Pancreas (tissue), 10 donors: ENCODE measurements around the gene TCF7. TPM values are rescaled to one million over a fixed set of nuclear protein-coding genes. Genes with fewer than 3 reads are reported as not detected.

Source experiments
- ATAC-seq, 4 donors: fragments of 200-7000 bp; cut with Tn5 transposase; one replicate each; pipeline versions ENCODE4 v1.8.0 to v1.9.1; 2020; ENCODE audit warnings: mild to moderate bottlenecking in 4 of 4, moderate library complexity in 4 of 4
- DNase-seq, 6 donors: peaks; one replicate each; pipeline ENCODE4 v3.0.0-alpha.2; 2020
- FAIRE-seq: peaks from 2 replicates; lab custom pipeline; 2012; peaks lifted over from hg19 to GRCh38; lab: Jason Lieb, UNC
- H3K27ac ChIP-seq, 4 donors: fragments of 200-600 bp; sonication (generic); 1 replicate in 3 of 4; 2 replicates in 1 of 4; pipeline versions ENCODE4 v1.5.0 to v1.8.0; 2020
- H3K27me3 ChIP-seq, 4 donors: fragments of 200-600 bp; one replicate each; pipeline ENCODE4 v1.8.0; 2021
- H3K36me3 ChIP-seq, 3 donors: fragments of 200-600 bp; sonication (generic) in 1 of 3; one replicate each; pipeline versions ENCODE4 v1.5.0 to v1.8.0; 2020 to 2021
- H3K4me1 ChIP-seq, 3 donors: fragments of 200-600 bp; one replicate each; pipeline ENCODE4 v1.8.0; 2021
- H3K4me3 ChIP-seq, 4 donors: fragments of 200-600 bp; sonication (generic) in 2 of 4; one replicate each; pipeline versions ENCODE4 v1.5.0 to v1.8.0; 2020 to 2021
- H3K9me3 ChIP-seq, 4 donors: fragments of 200-600 bp; one replicate each; pipeline ENCODE4 v1.8.0; 2021
- CTCF ChIP-seq, 4 donors: fragments of 200-600 bp; sonication (generic) in 3 of 4; IDR thresholded peaks; one replicate each; pipeline versions ENCODE4 v1.5.0 to v1.8.0; 2021; ENCODE audit warnings: antibody characterized with exemption in 4 of 4
- WGBS, 2 donors: extraction: QIAGEN DNeasy Blood & Tissue Kit; methylation state at CpG; one replicate each; pipeline ENCODE4 v1.1.7; 2013; 5-methylcytosine and 5-hydroxymethylcytosine counted together
- intact Hi-C, 3 donors: fragments of 100-400 bp; cut with DNase I; formaldehyde crosslinking; loops; one replicate each; pipeline versions ENCODE4 v1.11.1 to v1.14.2; 2022
- polyA plus RNA-seq, 2 donors: library from polyadenylated mRNA; stranded (reverse); fragments of 200-250 nt; gene quantifications; one replicate each; pipeline ENCODE4 v1.2.3, GENCODE V29; 2013
- total RNA-seq, 6 donors: library from RNA; stranded (reverse); fragmentation: NEBNext Ultra II Directional in 4 of 6; extraction: Animal tissue kit (Norgen Biotek cat#: 25700) in 4 of 6; gene quantifications; one replicate each; pipeline versions ENCODE4 v1.2.1 to v1.2.4, GENCODE V29; 2021 to 2023
- donor health status: healthy with polysubstance abuse.
- donor health status: DM: no; HTN: no; CAD: no; lungs with moderate emphysema.
- donor health status: DM: no; HTN: no; CAD: no.
- donor health status: control.
- donor health status: control.
- donor health status: Bipolar disorder and iron deficiency.
- donor health status: DM: yes; HTN: yes; CAD: no.
- donor health status: DM: no; HTN: no; CAD: no.
- donor health status: DM: no; HTN: no; CAD: no.
- donor health status: DM: yes; HTN: yes; CAD: no.

Gene TCF7
- total and polyA plus RNA-seq, 8 donors, result 1.9 to 13.1 (median 6.9) TPM

GRCh38 chr5:134131578-134132350 lies 17.3 kb downstream of the TCF7 start:
- no peaks in the 10 kb centered on the region for H3K27me3 ChIP-seq
- peaks cover 0 to 11% (median 7%) of the 10 kb centered on the region in 3 donors for H3K4me1 ChIP-seq
- no peak overlapping the region for H3K4me3 ChIP-seq
- WGBS, 2 donors, result 92 to 93% methylated on average over 7 of the region's 7 CpGs
- intact Hi-C loops, result loop anchor here in 1 of 3 donors (10.0 kb wide), 1 partner anchor 87 kb away; no protein-coding TSS in a partner anchor
- H3K9me3 ChIP-seq, result no peaks in the 10 kb centered on the region
- TF ChIP-seq CTCF (IDR thresholded peaks at IDR 0.05), result no peak
- FAIRE-seq (no peak), DNase-seq (peak in 2 of 6 donors; percentile 50 to 54), ATAC-seq (no peak)
- H3K36me3 ChIP-seq, result peaks cover 0 to 11% (median 0%) of the 10 kb centered on the region in 3 donors
- H3K27ac ChIP-seq, result no peak overlapping the region

DNA sequence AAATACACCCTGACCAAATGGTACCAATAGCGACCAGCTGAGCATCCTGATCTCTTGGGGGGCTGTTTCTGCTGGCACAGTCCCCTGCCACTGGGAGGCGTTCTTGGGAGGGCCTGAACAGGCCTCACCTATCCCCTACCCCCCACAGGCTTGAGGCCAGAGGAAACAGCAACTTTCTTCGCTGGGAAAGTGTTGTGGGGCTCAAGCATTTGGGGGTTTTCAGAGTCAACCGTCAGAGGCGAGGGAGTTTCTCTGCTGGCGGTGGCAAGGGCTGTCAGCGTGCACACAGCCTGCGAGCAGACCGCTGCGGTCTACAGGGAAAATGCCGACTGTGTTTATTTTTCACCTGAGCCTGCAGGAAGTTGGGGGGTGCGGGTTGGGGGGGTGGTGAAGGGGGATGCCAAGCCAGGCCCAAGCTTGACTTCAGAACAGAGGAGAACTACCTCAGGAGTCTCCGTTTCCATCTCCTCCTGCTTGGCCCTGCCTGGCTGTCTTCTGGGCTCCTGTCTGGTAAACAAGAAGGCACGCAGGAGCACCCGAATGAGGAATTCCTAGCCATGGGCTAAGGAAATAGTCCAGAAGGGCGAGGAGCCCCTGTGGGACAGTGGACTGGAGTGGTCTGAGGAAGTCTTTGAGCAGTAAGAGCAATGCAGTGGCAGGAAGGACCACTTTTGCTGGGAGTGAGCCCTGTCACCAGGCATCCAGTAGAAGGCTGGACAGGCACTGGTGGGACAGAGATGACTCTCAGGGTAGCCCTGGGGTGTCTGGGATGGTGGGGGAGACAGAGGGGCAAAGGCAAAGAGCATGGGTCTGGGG lies 18.1 kb downstream of the TCF7 start:
- peak in 2 of 6 donors; percentile 24 to 32 for DNase-seq
- WGBS, 2 donors, result 80 to 88% methylated on average over 16 of the region's 16 CpGs
- no peak for FAIRE-seq
- TF ChIP-seq CTCF (IDR thresholded peaks at IDR 0.05), result no peak
- Histone ChIP-seq H3K27ac (no peak overlapping the region), H3K27me3 (no peaks in the 10 kb centered on the region), H3K4me1 (peaks cover 0 to 9% (median 7%) of the 10 kb centered on the region in 3 donors), H3K4me3 (no peak overlapping the region), H3K36me3 (peaks cover 0 to 11% (median 0%) of the 10 kb centered on the region in 3 donors), H3K9me3 (no peaks in the 10 kb centered on the region)
- no peak for ATAC-seq
- intact Hi-C loops, result loop anchor here in 1 of 3 donors (10.0 kb wide), 1 partner anchor 88 kb away; no protein-coding TSS in a partner anchor

- Histone ChIP-seq H3K27ac (no peak overlapping the region), H3K4me3 (no peak overlapping the region), H3K4me1 (peaks cover 0 to 2% (median under 1%) of the 10 kb centered on the region in 3 donors), H3K27me3 (no peaks in the 10 kb centered on the region), H3K9me3 (no peaks in the 10 kb centered on the region), H3K36me3 (peaks cover 0 to 11% (median 0%) of the 10 kb centered on the region in 3 donors)
- DNase-seq (peak in 2 of 6 donors; percentile 41 to 49), ATAC-seq (no peak), FAIRE-seq (no peak)
- intact Hi-C loops, result loop anchor here in 1 of 3 donors (10.0 kb wide), 1 partner anchor 89 kb away; no protein-coding TSS in a partner anchor
- no peak for TF ChIP-seq CTCF (IDR thresholded peaks at IDR 0.05)
- 88% methylated on average over 9 of the region's 9 CpGs for WGBS, 2 donors
Observed at GRCh38 chr5:134133188-134133994, 18.9 kb downstream of the TCF7 start.

DNA sequence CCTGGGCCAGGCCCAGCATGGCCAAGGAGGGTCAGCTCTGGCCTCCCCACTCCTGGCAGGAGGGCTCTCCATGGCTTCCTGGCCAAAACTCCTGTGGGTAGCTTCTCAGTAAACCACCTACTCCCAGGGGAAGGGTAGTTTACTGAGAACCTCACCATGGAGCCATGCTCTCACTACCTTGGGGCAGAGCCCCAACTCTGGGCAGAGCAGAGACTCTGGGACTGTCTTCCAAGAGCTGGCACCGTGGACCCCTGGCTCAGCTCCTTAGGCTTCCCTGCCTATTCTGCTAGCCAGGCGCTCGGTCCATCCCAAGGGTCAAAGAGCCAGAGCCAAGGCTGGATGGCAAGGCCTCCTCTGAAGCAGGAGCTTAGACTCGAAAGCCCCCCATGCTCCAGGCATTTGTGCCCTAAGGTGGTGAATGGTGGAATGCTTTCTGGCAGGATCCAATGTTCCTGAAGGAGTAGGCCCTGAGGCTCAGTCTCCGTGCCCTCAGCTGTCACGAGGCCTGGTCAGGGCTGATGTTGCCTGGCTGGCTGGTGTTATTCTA lies 19.6 kb downstream of the TCF7 start:
- intact Hi-C loops, result loop anchor here in 1 of 3 donors (10.0 kb wide), 1 partner anchor 89 kb away; no protein-coding TSS in a partner anchor
- 93 to 97% methylated on average over 6 of the region's 6 CpGs for WGBS, 2 donors
- no peaks in the 10 kb centered on the region for H3K4me1 ChIP-seq
- TF ChIP-seq CTCF (IDR thresholded peaks at IDR 0.05), result no peak
- no peak overlapping the region for H3K4me3 ChIP-seq
- FAIRE-seq, result no peak
- H3K27ac ChIP-seq, result no peak overlapping the region
- no peaks in the 10 kb centered on the region for H3K9me3 ChIP-seq
- no peak for ATAC-seq
- H3K27me3 ChIP-seq, result no peaks in the 10 kb centered on the region
- peaks cover 0 to 11% (median 0%) of the 10 kb centered on the region in 3 donors for H3K36me3 ChIP-seq
- peak in 2 of 6 donors; percentile 30 to 61 for DNase-seq
